ENCODE results near the gene ZNF14. TPM values are rescaled to one million over a fixed set of nuclear protein-coding genes. Genes with fewer than 3 reads are reported as not detected.

The ZNF14 gene
- polyA plus RNA-seq, 1 donor from 2014 or later: 7.2 TPM

Other genes with a start within 250 kb of the ZNF14 start
- 4.6 TPM for gene TSSK6, start 217.6 kb downstream of the ZNF14 start, polyA plus RNA-seq
- gene NDUFA13, start 216.9 kb downstream of the ZNF14 start, polyA plus RNA-seq: 324 TPM
- gene YJEFN3, start 204.2 kb downstream of the ZNF14 start, polyA plus RNA-seq: not detected
- not detected for gene CILP2, start 194.8 kb downstream of the ZNF14 start, polyA plus RNA-seq
- 4.1 TPM for gene PBX4, start 114.4 kb downstream of the ZNF14 start, polyA plus RNA-seq
- gene LPAR2, start 104.9 kb downstream of the ZNF14 start, polyA plus RNA-seq: 14.3 TPM
- 72.4 TPM for gene GMIP, start 89.5 kb downstream of the ZNF14 start, polyA plus RNA-seq
- 59.0 TPM for gene ATP13A1, start 69.4 kb downstream of the ZNF14 start, polyA plus RNA-seq
- 32.2 TPM for gene ZNF101, start 64.3 kb downstream of the ZNF14 start, polyA plus RNA-seq
- gene ZNF506, start 88.6 kb upstream of the ZNF14 start, polyA plus RNA-seq: 24.5 TPM
- 11.2 TPM for gene ZNF253, start 132.8 kb upstream of the ZNF14 start, polyA plus RNA-seq
- 11.2 TPM for gene ZNF93, start 167.8 kb upstream of the ZNF14 start, polyA plus RNA-seq

All from IgD-negative memory B cell (primary cell).